Fibroblast of lung (primary cell): Measurements from ENCODE around the gene GTF2A2. TPM values are rescaled to one million over a fixed set of nuclear protein-coding genes. Genes with fewer than 3 reads are reported as not detected.
A peak's percentile ranks its signal among the peaks of the same experiment; 100 is the strongest.

Source experiments
- DNase-seq, 2 donors: peaks; one replicate each; pipeline versions ENCODE4 v3.0.0 to v3.0.0-alpha.2; 2010; ENCODE audit warnings: low read depth in 2 of 2
- H2AFZ ChIP-seq: 2 replicates; pipeline ENCODE4 v1.5.1; 2012; ENCODE audit warnings: low read length, control low read depth, inconsistent platforms
- H3K27ac ChIP-seq: 2 replicates; pipeline ENCODE4 v1.5.1; 2011; ENCODE audit warnings: low read length, control low read depth; ENCODE audit not compliant: insufficient read depth
- H3K27me3 ChIP-seq: 2 replicates; pipeline ENCODE4 v1.5.1; 2011; ENCODE audit warnings: mild to moderate bottlenecking, low read length; ENCODE audit not compliant: control insufficient read depth, insufficient read depth
- H3K36me3 ChIP-seq: 2 replicates; pipeline ENCODE4 v1.5.1; 2011; ENCODE audit warnings: low read length; ENCODE audit not compliant: control insufficient read depth, insufficient read depth
- H3K4me1 ChIP-seq: 2 replicates; pipeline ENCODE4 v1.5.1; 2011; ENCODE audit warnings: low read length; ENCODE audit not compliant: control insufficient read depth, insufficient read depth; ENCODE audit errors: extremely low read depth
- H3K4me2 ChIP-seq: 2 replicates; pipeline ENCODE4 v1.5.1; 2011; ENCODE audit warnings: low read length, control low read depth; ENCODE audit not compliant: insufficient read depth; ENCODE audit errors: extremely low read depth
- H3K4me3 ChIP-seq, 4 experiments: fragments of 200-600 bp in 1 of 4; sonication (generic) in 1 of 4; replicated peaks in 1 of 4; 2 replicates each; pipeline ENCODE4 v1.5.1; 2011 to 2016; ENCODE audit warnings: low read length in 4 of 4, low read depth in 3 of 4, mild to moderate bottlenecking in 3 of 4, control low read depth in 2 of 4, inconsistent platforms in 1 of 4, mixed read lengths in 1 of 4; ENCODE audit not compliant: insufficient read depth in 1 of 4; ENCODE audit errors: control extremely low read depth in 1 of 4
- H3K79me2 ChIP-seq: 2 replicates; pipeline ENCODE4 v1.5.1; 2012; ENCODE audit warnings: mild to moderate bottlenecking, low read length, inconsistent platforms; ENCODE audit not compliant: control insufficient read depth, insufficient read depth
- H3K9ac ChIP-seq: 2 replicates; pipeline ENCODE4 v1.5.1; 2011; ENCODE audit warnings: mild to moderate bottlenecking, low read length, control low read depth; ENCODE audit not compliant: insufficient read depth
- H3K9me3 ChIP-seq: 2 replicates; pipeline ENCODE4 v1.5.1; 2012; ENCODE audit warnings: low read depth, low read length; ENCODE audit not compliant: control insufficient read depth, insufficient read depth
- H4K20me1 ChIP-seq: 2 replicates; pipeline ENCODE4 v1.5.1; 2011; ENCODE audit warnings: low read length; ENCODE audit not compliant: control insufficient read depth, insufficient read depth; ENCODE audit errors: extremely low read depth
- EZH2 ChIP-seq: IDR thresholded peaks from 2 replicates; pipeline ENCODE4 v1.5.1; 2012; ENCODE audit warnings: low read length, control low read depth, mild to moderate bottlenecking; ENCODE audit errors: missing control alignments
- polyA plus RNA-seq, 2 donors: library from polyadenylated mRNA; depleted of rRNA in 1 of 2; stranded (reverse) in 1 of 2; unstranded in 1 of 2; fragments of >200 nt; gene quantifications; 2 replicates each; pipeline ENCODE4 v1.2.1, GENCODE V29; 2011 to 2012; ENCODE audit warnings: missing spikeins in 1 of 2
- total RNA-seq: library from RNA; depleted of rRNA; stranded (reverse); fragments of >200 nt; gene quantifications from 2 replicates; pipeline ENCODE4 v1.2.1, GENCODE V29; 2014
- TF ChIP-seq, protein P1 (sequence below), 2 donors: IDR thresholded peaks in 1 of 2; conservative IDR thresholded peaks in 1 of 2; 1 replicate in 1 of 2; 2 replicates in 1 of 2; pipeline ENCODE4 v1.5.1; 2011 to 2012; ENCODE audit warnings: low read length in 2 of 2, control low read depth in 1 of 2, inconsistent platforms in 1 of 2, low read depth in 1 of 2, mild to moderate bottlenecking in 1 of 2

The GTF2A2 gene
- total and polyA plus RNA-seq, 2 donors (not counting 1 experiment from before 2014, with no cell fraction given) = 49.7 to 66.2 TPM

DNA sequence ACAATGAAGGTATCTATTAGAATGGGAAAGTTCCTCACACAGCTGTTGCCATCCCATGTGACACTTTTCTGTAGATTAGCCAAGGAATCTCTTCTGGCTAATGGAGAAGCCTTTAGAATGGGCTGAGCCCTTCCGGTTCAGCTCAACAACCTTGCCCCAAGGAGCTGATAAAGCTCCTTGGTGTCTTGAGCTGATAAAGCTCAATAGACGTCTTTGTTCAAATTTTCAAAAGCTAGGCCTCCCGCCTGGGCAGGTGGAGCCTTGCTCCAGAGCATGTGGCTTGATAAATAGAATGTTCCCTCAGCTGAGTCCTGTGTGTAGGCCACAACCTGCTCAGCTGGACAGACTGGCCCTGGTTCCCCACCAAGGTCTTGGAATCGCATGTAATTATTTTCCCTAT lies 39.0 kb upstream of the GTF2A2 start:
- no peak for TF ChIP-seq EZH2

DNA sequence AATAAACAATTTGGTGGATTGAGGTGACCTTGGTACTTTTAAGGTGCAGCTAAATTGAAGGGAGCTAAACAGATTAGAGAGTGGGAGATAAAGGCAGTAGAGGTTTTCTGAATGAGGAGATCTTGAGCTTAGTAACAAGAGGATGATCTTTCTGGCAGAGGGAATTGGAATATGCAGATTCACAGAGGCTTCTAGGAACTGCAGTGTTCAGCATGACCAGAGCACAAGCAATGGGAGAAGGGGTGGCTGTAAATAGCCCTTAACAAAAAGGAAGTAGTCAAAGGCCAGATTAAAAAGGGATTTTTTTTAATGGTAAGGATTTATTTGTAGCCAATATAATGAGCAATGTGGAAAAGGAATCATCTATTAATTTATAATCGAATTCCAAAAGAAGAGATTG lies 37.5 kb upstream of the GTF2A2 start:
- peaks cover 3% of the 10 kb centered on the region for H3K4me1 ChIP-seq
- no peak overlapping the region for H3K27ac ChIP-seq

More for the DNA sequence above, 39.0 kb upstream of the GTF2A2 start:
- no peaks in the 10 kb centered on the region for H3K9me3 ChIP-seq
- H3K36me3 ChIP-seq = no peaks in the 10 kb centered on the region
- no peaks in the 10 kb centered on the region for H3K4me1 ChIP-seq
- H3K27me3 ChIP-seq = no peaks in the 10 kb centered on the region
- no peak overlapping the region for H3K27ac ChIP-seq
- no peak overlapping the region for H3K9ac ChIP-seq
- no peak for DNase-seq
- no peak overlapping the region for H3K4me3 ChIP-seq
- H3K4me2 ChIP-seq = no peak overlapping the region
- no peaks in the 10 kb centered on the region for H4K20me1 ChIP-seq
- no peaks in the 10 kb centered on the region for H3K79me2 ChIP-seq
- no peak overlapping the region for H2AFZ ChIP-seq

DNA sequence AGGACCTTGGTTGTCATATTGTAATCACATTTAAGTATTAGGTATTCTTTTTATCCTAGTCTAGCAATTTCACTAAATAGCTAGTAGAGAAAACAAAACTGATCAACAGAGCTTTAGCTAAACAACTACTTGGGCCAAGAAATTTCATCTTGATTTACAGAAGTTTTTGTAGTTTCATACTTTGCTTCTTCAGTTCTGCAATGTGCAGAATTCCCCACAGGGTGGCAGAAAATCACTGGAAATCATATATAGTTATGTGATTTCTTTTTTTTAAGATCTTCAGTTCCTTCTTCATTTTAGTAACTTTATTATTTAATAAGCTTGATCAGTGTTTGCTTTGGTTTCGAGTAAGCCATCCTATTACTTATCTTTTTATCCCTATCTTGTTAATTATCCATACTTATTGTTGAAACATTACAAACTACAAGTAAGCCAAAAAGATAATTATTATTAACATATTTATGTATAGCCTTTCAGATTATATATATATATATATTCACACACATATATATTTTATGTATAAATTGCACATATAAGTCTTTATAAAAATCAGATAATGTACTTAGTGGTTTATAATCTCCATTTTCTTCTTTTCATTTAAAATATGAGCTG lies 34.0 kb upstream of the GTF2A2 start:
- DNase-seq = peak; percentile 29 to 71
- H3K4me3 ChIP-seq = no peak overlapping the region
- H3K4me2 ChIP-seq = no peak overlapping the region
- no peaks in the 10 kb centered on the region for H3K36me3 ChIP-seq
- no peaks in the 10 kb centered on the region for H3K27me3 ChIP-seq
- H2AFZ ChIP-seq = no peak overlapping the region
- no peak overlapping the region for H3K9ac ChIP-seq
- no peak overlapping the region for H3K27ac ChIP-seq
- peaks cover 27% of the 10 kb centered on the region for H3K79me2 ChIP-seq
- TF ChIP-seq EZH2 = no peak
- TF ChIP-seq, protein P1, sequence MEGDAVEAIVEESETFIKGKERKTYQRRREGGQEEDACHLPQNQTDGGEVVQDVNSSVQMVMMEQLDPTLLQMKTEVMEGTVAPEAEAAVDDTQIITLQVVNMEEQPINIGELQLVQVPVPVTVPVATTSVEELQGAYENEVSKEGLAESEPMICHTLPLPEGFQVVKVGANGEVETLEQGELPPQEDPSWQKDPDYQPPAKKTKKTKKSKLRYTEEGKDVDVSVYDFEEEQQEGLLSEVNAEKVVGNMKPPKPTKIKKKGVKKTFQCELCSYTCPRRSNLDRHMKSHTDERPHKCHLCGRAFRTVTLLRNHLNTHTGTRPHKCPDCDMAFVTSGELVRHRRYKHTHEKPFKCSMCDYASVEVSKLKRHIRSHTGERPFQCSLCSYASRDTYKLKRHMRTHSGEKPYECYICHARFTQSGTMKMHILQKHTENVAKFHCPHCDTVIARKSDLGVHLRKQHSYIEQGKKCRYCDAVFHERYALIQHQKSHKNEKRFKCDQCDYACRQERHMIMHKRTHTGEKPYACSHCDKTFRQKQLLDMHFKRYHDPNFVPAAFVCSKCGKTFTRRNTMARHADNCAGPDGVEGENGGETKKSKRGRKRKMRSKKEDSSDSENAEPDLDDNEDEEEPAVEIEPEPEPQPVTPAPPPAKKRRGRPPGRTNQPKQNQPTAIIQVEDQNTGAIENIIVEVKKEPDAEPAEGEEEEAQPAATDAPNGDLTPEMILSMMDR (conservative IDR thresholded peaks at IDR 0.05 in 1 of 2, IDR thresholded peaks at IDR 0.05 in 1 of 2; ENCODE audit: low read depth in 1 of 2, low read length in 2 of 2) = peak; percentile 57 to 67
- no peaks in the 10 kb centered on the region for H4K20me1 ChIP-seq
- no peaks in the 10 kb centered on the region for H3K9me3 ChIP-seq
- H3K4me1 ChIP-seq = peaks cover 9% of the 10 kb centered on the region

More for the DNA sequence above, 37.5 kb upstream of the GTF2A2 start:
- Histone ChIP-seq H3K9ac (no peak overlapping the region), H4K20me1 (no peaks in the 10 kb centered on the region), H3K4me2 (no peak overlapping the region), H3K9me3 (no peaks in the 10 kb centered on the region), H2AFZ (no peak overlapping the region), H3K79me2 (no peaks in the 10 kb centered on the region), H3K36me3 (no peaks in the 10 kb centered on the region), H3K27me3 (no peaks in the 10 kb centered on the region), H3K4me3 (no peak overlapping the region)
- DNase-seq = no peak
- TF ChIP-seq EZH2 = no peak

DNA sequence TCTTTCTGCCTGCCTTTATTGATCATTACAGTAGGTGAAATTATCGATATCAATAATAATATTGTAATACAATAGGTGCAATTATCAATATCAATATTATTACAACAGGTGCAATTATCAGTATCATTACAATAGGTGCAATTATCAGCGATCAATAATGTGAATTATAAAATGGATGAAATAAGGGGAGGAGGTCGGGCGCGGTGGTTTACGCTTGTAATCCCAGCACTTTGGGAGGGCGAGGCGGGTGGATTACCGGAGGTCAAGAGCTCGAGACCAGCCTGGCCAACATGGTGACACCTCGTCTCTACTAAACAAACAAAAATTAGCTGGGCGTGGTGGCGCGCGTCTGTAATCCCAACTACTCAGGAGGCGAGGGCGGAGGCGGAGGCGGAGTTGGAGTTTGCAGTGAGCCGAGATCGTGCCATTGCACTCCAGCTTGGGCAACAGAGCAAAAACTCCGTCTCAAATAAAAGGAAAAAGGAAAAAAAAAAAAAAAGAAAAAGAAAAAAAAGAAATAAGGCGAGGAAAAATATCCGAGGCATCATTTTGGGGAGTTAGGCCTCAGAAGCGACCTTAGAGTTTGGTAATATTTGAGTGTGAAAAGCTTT lies 32.4 kb upstream of the GTF2A2 start:
- H3K27ac ChIP-seq = peak overlapping the region; percentile 100
- TF ChIP-seq, protein P1 (conservative IDR thresholded peaks at IDR 0.05 in 1 of 2, IDR thresholded peaks at IDR 0.05 in 1 of 2; ENCODE audit: low read depth in 1 of 2, low read length in 2 of 2) = no peak
- TF ChIP-seq EZH2 = no peak
- peak; percentile 54 to 63 for DNase-seq

More for the DNA sequence above, 32.4 kb upstream of the GTF2A2 start:
- peaks cover 21% of the 10 kb centered on the region for H3K4me1 ChIP-seq
- H3K9me3 ChIP-seq = no peaks in the 10 kb centered on the region
- H3K27me3 ChIP-seq = no peaks in the 10 kb centered on the region
- H4K20me1 ChIP-seq = no peaks in the 10 kb centered on the region
- peak overlapping the region; percentile 81 for H3K4me2 ChIP-seq
- H3K9ac ChIP-seq = peak overlapping the region; percentile 99
- H3K4me3 ChIP-seq = peak overlapping the region; percentile 85 to 98 (median 98)
- H3K79me2 ChIP-seq = peaks cover 43% of the 10 kb centered on the region
- H2AFZ ChIP-seq = peak overlapping the region; percentile 17
- H3K36me3 ChIP-seq = peaks cover 2% of the 10 kb centered on the region
